ENCODE data around the gene CALR3.
"Not testable (repeated sequence)": the region's sequence is repeated elsewhere in the genome, so short reads cannot be mapped to it uniquely, and the experiment has no call there.

CALR3 gene

DNA sequence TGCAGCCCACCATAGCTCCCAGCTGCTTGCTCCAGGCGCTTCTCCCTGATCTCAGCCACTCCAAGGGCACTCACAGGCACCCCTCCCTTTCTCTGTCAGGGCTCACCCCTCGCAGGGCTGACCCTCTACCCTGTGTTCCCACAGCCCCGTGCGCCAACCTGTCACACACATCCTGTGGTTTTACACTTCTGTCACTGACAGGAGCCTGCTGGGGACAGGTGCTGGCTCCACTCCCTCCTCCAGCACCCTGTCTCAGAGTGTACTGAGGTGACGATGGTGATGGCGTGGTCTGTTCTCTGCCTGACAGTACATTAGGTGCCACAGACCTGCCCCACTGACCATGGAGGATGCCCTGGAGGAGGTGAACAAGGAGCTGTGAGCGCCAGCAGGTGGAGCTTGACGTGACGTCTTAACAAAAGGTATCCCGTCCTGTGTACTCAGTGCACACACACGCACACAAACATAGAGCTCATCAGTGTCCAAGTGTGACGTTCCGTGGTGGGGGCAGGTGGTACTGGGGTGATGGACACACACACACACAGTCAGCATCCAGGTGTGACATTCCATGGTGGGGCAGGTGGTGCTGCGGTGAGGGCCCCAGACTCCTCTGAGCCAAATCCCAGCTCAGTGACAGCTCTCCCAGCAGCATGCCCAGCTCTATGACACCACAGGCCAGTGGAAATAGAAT, 21.1 kb upstream of the CALR3 start:
- FAIRE-seq (no peak), DNase-seq (ENCODE audit: insufficient read length, low spot score) (no peak)
- TF ChIP-seq, protein P1, sequence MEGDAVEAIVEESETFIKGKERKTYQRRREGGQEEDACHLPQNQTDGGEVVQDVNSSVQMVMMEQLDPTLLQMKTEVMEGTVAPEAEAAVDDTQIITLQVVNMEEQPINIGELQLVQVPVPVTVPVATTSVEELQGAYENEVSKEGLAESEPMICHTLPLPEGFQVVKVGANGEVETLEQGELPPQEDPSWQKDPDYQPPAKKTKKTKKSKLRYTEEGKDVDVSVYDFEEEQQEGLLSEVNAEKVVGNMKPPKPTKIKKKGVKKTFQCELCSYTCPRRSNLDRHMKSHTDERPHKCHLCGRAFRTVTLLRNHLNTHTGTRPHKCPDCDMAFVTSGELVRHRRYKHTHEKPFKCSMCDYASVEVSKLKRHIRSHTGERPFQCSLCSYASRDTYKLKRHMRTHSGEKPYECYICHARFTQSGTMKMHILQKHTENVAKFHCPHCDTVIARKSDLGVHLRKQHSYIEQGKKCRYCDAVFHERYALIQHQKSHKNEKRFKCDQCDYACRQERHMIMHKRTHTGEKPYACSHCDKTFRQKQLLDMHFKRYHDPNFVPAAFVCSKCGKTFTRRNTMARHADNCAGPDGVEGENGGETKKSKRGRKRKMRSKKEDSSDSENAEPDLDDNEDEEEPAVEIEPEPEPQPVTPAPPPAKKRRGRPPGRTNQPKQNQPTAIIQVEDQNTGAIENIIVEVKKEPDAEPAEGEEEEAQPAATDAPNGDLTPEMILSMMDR (IDR thresholded peaks at IDR 0.05; ENCODE audit: insufficient read depth, missing control alignments): no peak

DNA sequence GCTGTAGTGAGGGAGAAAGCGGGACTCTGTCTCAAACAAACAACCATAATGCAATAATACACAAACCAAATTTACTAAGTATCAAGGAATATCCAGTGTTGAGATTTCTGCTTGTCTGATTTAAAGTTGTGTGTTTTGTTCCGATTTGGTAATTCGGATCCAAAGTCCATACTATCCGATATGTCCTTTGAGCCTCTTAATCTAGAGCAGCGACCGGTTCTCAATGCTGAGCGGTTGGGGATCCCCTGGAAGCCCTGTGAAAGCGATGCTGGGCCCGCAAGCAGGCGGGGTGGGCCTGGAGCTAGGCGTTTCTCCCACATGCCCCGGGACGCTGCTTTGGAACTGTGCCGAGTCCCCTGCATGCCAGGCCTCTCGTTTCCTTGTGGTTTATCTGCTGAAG, 20.4 kb upstream of the CALR3 start:
- TF ChIP-seq, protein P1 (IDR thresholded peaks at IDR 0.05; ENCODE audit: insufficient read depth, missing control alignments): no peak
- FAIRE-seq (no peak), DNase-seq (ENCODE audit: insufficient read length, low spot score) (no peak)

DNA sequence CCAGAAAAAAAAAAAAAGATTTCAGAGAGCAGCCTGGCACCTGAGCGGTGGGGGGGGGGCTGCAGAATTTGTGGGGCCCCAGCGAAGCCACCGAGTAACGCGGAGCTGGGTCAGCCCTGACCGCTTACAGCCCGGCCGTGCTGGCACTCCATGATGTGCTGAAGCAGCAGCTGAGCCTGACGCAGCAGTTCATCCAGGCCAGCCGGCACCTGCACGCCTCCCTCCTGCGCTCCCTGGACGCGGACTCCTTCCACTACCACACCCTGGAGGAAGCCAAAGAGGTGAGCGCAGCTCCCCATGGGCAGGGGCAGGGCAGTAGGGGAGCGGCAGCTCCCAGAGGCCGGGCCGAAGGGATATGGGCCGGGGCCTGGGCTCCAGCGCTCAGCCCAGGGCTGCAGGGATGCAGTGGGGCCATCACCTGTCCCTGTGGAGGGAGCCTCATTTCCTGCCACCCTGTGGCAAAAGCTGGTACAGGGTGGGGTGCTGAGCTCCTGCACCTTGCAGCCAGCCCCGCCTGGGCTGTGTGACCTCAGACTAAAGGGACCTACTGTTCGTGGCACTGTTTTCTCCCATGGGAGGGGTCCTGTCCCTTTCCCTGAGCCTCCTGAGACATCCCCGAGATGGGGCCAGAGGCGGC, 18.5 kb upstream of the CALR3 start:
- TF ChIP-seq, protein P1 (IDR thresholded peaks at IDR 0.05; ENCODE audit: insufficient read depth, missing control alignments): no peak
- no peak for DNase-seq (ENCODE audit: insufficient read length, low spot score)
- no peak for FAIRE-seq

DNA sequence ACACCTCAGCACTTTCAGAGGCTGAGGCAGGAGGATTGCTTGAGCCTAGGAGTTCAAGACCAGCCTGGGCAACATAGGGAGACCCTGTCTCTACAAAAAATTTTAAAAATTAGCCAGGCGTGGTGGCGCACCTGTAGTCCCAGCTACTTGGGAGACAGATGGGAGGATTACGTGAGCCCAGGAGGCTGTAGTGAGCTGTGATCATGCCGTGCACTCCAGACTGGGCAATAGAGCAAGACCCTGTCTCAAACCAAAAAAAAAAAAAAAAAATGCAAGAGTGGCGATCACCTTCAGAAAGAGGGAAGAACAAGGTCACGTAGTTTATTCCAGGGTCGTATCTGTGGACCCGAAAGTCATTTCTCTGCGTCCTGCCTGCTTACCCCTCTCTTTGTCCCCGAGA, 16.6 kb upstream of the CALR3 start:
- FAIRE-seq; DNase-seq (ENCODE audit: insufficient read length, low spot score): not testable (repeated sequence)

DNA sequence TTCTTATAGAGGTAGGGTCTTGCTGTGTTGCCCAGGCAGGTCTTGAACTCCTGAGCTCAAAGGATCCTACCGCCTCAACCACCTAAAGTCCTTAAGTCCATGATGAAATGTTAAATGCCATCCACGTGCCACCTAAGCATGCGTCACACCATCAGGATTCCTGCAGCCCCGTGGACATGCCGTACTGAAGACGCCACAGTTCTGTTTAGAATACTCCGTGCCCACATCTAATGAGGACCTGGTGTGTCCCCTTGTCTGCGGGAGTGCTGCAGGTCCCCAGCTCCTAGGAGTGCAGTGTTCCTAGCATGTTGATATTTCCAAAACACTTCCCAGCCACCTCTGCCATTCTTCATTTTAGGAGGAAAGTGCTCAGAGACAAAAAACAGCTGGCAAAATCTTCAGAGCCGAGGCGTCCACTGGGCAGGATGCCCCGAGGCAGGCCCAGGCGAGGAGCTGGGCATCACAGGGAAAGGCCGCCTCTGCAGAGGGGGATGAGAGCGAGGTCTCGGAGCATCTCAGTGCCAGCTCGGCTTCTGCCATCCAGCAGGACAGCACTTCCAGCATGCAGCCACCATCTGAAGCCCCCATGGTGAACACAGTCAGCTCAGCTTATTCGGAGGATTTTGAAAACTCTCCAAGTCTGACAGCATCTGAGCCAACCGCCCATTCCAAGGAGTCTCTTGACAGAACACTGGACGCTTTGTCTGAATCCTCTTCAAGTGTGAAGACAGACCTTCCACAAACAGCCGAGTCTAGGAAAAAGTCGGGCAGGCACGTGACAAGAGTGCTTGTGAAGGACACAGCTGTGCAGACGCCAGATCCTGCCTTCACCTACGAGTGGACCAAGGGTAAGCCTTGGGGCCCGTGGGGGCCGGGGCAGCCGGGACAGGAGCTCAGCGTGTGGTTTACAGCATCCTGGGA, 13.4 kb upstream of the CALR3 start:
- FAIRE-seq: no peak

DNA sequence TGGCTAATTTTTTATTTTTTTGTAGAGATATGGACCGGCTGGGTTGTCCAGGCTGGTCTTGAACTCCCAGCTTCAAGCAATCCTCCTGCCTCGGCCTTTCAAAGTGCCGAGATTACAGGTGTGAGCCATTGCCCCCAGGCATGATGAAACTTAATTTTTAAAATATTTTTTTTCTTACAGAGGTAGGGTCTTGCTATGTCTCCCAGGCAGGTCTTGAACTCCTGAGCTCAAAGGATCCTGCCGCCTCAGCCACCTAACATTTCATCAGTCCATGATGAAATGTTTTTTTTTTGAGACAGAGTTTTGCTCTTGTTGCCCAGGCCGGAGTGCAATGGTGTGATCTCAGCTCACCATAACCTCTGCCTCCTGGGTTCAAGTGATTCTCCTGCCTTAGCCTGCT, 12.6 kb upstream of the CALR3 start:
- TF ChIP-seq, protein P1 (IDR thresholded peaks at IDR 0.05; ENCODE audit: insufficient read depth, missing control alignments): no peak
- FAIRE-seq: no peak
- DNase-seq (ENCODE audit: insufficient read length, low spot score): no peak

More for the DNA sequence above, 13.4 kb upstream of the CALR3 start:
- DNase-seq (ENCODE audit: insufficient read length, low spot score): no peak
- TF ChIP-seq, protein P1 (IDR thresholded peaks at IDR 0.05; ENCODE audit: insufficient read depth, missing control alignments): no peak

DNA sequence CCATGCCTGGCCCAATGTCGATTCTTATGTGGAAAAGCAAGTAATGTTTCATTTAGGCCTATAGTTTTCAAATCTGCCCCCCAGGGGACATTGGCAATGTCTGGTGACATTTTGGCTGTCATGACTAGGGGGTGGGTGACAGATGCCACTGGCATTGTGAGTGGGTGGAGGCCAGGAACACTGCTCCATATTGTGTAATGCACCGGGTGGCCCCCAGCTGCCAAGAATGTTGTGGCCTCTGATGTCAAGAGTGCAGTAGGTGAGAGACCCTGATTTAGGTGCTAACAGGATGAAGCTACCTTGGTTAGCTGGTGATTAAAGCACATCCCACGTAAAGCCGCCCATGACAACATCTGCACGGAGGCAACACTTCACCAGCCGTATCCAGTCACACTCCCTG, 11.0 kb upstream of the CALR3 start:
- FAIRE-seq (no peak), DNase-seq (ENCODE audit: insufficient read length, low spot score) (no peak)
- TF ChIP-seq, protein P1 (IDR thresholded peaks at IDR 0.05; ENCODE audit: insufficient read depth, missing control alignments): no peak

DNA sequence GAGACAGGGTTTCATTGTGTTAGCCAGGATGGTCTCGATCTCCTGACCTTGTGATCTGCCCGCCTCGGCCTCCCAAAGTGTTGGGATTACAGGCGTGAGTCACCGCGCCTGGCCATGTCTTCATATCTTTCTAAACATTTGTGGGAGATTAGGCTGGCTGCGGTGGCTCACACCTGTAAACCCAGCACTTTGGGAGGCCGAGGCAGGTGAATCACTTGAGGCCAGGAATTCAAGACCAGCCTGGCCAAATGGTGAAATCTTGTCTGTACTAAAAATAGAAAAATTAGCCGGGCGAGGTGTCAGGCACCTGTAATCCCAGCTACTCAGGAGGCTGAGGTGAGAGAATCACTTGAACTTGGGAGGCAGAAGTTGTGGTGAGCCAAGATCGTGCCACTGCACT, 10.2 kb upstream of the CALR3 start:
- not testable (repeated sequence) for FAIRE-seq; DNase-seq (ENCODE audit: insufficient read length, low spot score)
